Neural progenitor cell (in vitro differentiated cells): ENCODE measurements around the gene MGLL. TPM values are rescaled to one million over a fixed set of nuclear protein-coding genes. Genes with fewer than 3 reads are reported as not detected.

ENCODE experiments used
- DNase-seq: peaks from one replicate; pipeline ENCODE4 v3.0.0-alpha.2; 2016; ENCODE audit warnings: low spot score
- H2AFZ ChIP-seq: fragments of 200-600 bp; sonication (generic); replicated peaks from 2 replicates; pipeline ENCODE4 v1.6.1; 2016; ENCODE audit warnings: antibody characterized with exemption
- H3F3A ChIP-seq: fragments of 200-600 bp; sonication (generic); 2 replicates; pipeline ENCODE4 v1.6.1; 2016; ENCODE audit warnings: antibody characterized with exemption, low read depth
- H3K27ac ChIP-seq: fragments of 200-600 bp; sonication (generic); 2 replicates; pipeline ENCODE4 v1.5.1; 2016; ENCODE audit warnings: mild to moderate bottlenecking
- H3K27me3 ChIP-seq: fragments of 200-600 bp; sonication (generic); 2 replicates; pipeline ENCODE4 v1.6.1; 2016; ENCODE audit warnings: mild to moderate bottlenecking, moderate library complexity
- H3K36me3 ChIP-seq: fragments of 200-600 bp; sonication (generic); 2 replicates; pipeline ENCODE4 v1.5.1; 2016
- H3K4me1 ChIP-seq: fragments of 200-600 bp; sonication (generic); 2 replicates; pipeline ENCODE4 v1.6.1; 2016; ENCODE audit warnings: mixed run types
- H3K4me2 ChIP-seq: fragments of 200-600 bp; sonication (generic); 2 replicates; pipeline ENCODE4 v1.6.1; 2016
- H3K4me3 ChIP-seq: fragments of 200-600 bp; sonication (generic); 2 replicates; pipeline ENCODE4 v1.5.1; 2016
- H3K79me2 ChIP-seq: fragments of 200-600 bp; sonication (generic); 2 replicates; pipeline ENCODE4 v1.6.1; 2016; ENCODE audit warnings: low read depth
- H3K9ac ChIP-seq: fragments of 200-600 bp; sonication (generic); 2 replicates; pipeline ENCODE4 v1.6.1; 2016
- H3K9me3 ChIP-seq: fragments of 200-600 bp; sonication (generic); 2 replicates; pipeline ENCODE4 v1.5.1; 2016; ENCODE audit warnings: low read depth
- H4K20me1 ChIP-seq: fragments of 200-600 bp; sonication (generic); 2 replicates; pipeline ENCODE4 v1.6.1; 2016; ENCODE audit warnings: low read depth
- H3K27ac Mint-ChIP-seq: 3 replicates; pipeline ENCODE4 v1.8.0; 2021; ENCODE audit warnings: mixed read lengths
- H3K27me3 Mint-ChIP-seq: 2 replicates; pipeline ENCODE4 v1.8.0; 2022; ENCODE audit warnings: low read depth, mild to moderate bottlenecking, inconsistent platforms, moderate library complexity, mixed read lengths; ENCODE audit not compliant: insufficient read depth
- H3K36me3 Mint-ChIP-seq: 3 replicates; pipeline ENCODE4 v1.8.0; 2021; ENCODE audit warnings: mixed read lengths
- H3K4me1 Mint-ChIP-seq: 3 replicates; pipeline ENCODE4 v1.8.0; 2021; ENCODE audit warnings: mixed read lengths
- H3K4me3 Mint-ChIP-seq: 3 replicates; pipeline ENCODE4 v1.8.0; 2021; ENCODE audit warnings: mild to moderate bottlenecking, moderate library complexity, mixed read lengths
- H3K9me3 Mint-ChIP-seq: 3 replicates; pipeline ENCODE4 v1.8.0; 2020; ENCODE audit warnings: mixed read lengths
- CTCF ChIP-seq: fragments of 200-600 bp; sonication (generic); IDR thresholded peaks from 2 replicates; pipeline ENCODE4 v1.5.1; 2017; ENCODE audit warnings: antibody characterized with exemption, mild to moderate bottlenecking
- EZH2 ChIP-seq: fragments of 200-600 bp; sonication (generic); IDR thresholded peaks from 2 replicates; pipeline ENCODE4 v1.6.1; 2017; ENCODE audit warnings: antibody characterized with exemption, mild to moderate bottlenecking, moderate library complexity
- EZH2phosphoT487 ChIP-seq: fragments of 200-600 bp; sonication (generic); IDR thresholded peaks from 2 replicates; pipeline ENCODE4 v1.6.1; 2017; ENCODE audit warnings: antibody characterized with exemption
- total RNA-seq: library from RNA; depleted of rRNA; stranded (reverse); fragments of >200 nt; gene quantifications from 2 replicates; pipeline ENCODE4 v1.2.3, GENCODE V29; 2015; ENCODE audit warnings: low replicate concordance

Gene MGLL
- total RNA-seq, 1 donor from 2014 or later = 0.15 TPM

DNA sequence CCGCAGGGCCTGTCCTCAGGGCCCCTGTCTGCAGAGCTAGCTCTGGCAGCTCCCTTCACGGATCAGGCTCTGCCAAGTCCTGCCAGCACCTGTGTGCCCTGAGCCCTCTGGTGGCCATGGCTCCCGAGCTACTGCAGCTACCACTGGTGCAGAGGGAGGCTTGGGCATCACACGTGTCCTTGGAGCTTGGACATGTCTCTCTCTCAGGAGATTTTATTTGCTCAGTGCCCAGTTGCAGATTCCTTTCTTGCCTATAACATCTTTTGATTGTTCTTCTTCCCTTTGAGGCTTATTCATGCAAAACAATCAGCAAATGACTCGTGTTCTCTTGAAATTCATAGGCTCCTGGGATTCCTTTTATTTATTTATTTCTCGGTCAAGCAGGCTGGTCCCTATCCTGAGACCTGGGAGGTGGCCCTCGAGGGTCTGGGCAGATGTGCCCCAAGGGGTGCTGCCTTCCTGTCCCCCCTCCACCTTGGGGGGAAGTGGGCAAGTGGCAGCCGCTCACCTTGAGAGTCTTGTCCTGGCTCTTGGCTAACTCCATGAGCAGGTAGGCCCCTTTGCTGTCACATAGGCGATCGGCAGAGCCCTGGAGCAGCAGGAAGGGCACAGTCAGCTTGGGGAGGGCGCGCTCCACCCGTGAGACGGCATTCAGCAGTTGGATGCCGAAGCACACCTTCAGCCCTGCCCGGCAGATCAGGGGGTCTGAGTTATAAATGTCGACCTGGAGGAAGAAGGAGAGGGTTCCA is 127.7 kb downstream of the MGLL start:
- Histone ChIP-seq H3K4me3 (no peak overlapping the region), H3K9me3 (no peaks in the 10 kb centered on the region), H3K4me1 (peaks cover 11% of the 10 kb centered on the region), H3F3A (peaks cover under 1% of the 10 kb centered on the region), H2AFZ (no peak overlapping the region), H3K4me2 (no peak overlapping the region), H4K20me1 (no peaks in the 10 kb centered on the region), H3K27me3 (no peaks in the 10 kb centered on the region), H3K36me3 (no peaks in the 10 kb centered on the region), H3K9ac (no peak overlapping the region), H3K27ac (no peak overlapping the region), H3K79me2 (no peaks in the 10 kb centered on the region)
- no peak for TF ChIP-seq EZH2
- peak; percentile 37 for TF ChIP-seq CTCF
- H3K27me3 Mint-ChIP-seq = peaks cover 11% of the 10 kb centered on the region
- H3K36me3 Mint-ChIP-seq = no peaks in the 10 kb centered on the region
- peak; percentile 51 for DNase-seq
- no peak overlapping the region for H3K4me3 Mint-ChIP-seq
- H3K27ac Mint-ChIP-seq = peak overlapping the region; percentile 46
- peaks cover 23% of the 10 kb centered on the region for H3K4me1 Mint-ChIP-seq
- H3K9me3 Mint-ChIP-seq = no peaks in the 10 kb centered on the region

- H3K9me3 Mint-ChIP-seq = no peaks in the 10 kb centered on the region
- no peak overlapping the region for H3K27ac Mint-ChIP-seq
Measured at GRCh38 chr3:127693336-127693843, 128.9 kb downstream of the MGLL start.

DNA sequence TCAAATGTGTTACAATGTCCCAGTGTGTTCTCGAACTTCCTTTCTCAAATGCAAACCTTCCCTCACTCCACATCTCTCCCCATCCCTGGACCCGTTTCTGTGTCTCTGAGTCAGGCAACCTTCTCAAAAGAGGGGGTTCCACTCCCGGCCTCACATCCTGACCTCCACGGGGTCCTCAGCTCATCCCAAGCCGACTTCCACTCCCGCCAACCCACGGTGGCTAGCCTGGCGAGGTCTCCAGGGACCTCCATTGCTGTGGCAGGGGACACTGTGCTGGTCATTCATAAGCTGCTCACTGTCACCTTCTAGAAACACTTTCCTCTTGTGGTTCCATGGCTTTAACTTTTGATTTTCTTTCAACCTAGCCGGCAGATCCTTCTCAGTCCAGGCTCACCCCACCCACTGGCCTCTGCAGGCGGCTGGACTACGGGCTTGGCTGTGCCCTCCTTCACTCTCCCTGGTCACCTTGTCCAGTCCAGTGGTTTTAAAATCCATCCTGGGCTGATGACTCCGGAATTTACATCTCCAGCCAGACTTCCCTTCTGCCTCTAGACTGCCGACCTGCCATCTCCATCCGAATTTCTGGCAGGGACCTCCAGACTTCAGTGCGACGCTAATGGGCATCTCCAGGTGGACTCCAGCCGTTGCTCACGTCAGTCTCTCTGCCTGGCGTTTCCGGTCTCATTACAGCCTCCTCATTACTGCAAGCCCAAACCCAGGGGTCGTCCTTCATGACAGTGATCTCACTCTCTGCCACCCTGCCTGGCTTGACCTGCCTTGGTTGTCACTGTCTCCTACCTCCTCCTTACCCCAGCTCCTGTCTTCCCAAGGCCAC is 129.6 kb downstream of the MGLL start:
- H3K36me3 ChIP-seq = no peaks in the 10 kb centered on the region
- H4K20me1 ChIP-seq = no peaks in the 10 kb centered on the region
- Mint-ChIP-seq H3K9me3 (no peaks in the 10 kb centered on the region), H3K4me1 (peaks cover 17% of the 10 kb centered on the region), H3K27ac (peak overlapping the region; percentile 78), H3K27me3 (peaks cover 6% of the 10 kb centered on the region), H3K4me3 (peak overlapping the region; percentile 18), H3K36me3 (no peaks in the 10 kb centered on the region)
- TF ChIP-seq EZH2 (no peak), EZH2phosphoT487 (no peak), CTCF (no peak)
- H3K27ac ChIP-seq = no peak overlapping the region
- H3F3A ChIP-seq = peaks cover 8% of the 10 kb centered on the region
- no peaks in the 10 kb centered on the region for H3K27me3 ChIP-seq
- DNase-seq = no peak
- H3K4me3 ChIP-seq = no peak overlapping the region
- no peak overlapping the region for H3K4me2 ChIP-seq
- H3K9ac ChIP-seq = no peak overlapping the region
- no peaks in the 10 kb centered on the region for H3K9me3 ChIP-seq
- no peak overlapping the region for H2AFZ ChIP-seq
- H3K79me2 ChIP-seq = no peaks in the 10 kb centered on the region
- H3K4me1 ChIP-seq = peaks cover 28% of the 10 kb centered on the region

More at GRCh38 chr3:127693336-127693843, 128.9 kb downstream of the MGLL start:
- H3K79me2 ChIP-seq = no peaks in the 10 kb centered on the region
- H3K27me3 ChIP-seq = no peaks in the 10 kb centered on the region
- peaks cover 8% of the 10 kb centered on the region for H3F3A ChIP-seq
- H3K36me3 ChIP-seq = no peaks in the 10 kb centered on the region
- H3K4me3 ChIP-seq = no peak overlapping the region
- H3K4me1 ChIP-seq = peaks cover 24% of the 10 kb centered on the region
- no peak overlapping the region for H2AFZ ChIP-seq
- Mint-ChIP-seq H3K27me3 (peaks cover 6% of the 10 kb centered on the region), H3K4me1 (peaks cover 23% of the 10 kb centered on the region), H3K4me3 (no peak overlapping the region), H3K36me3 (no peaks in the 10 kb centered on the region)
- H3K9me3 ChIP-seq = no peaks in the 10 kb centered on the region
- H3K9ac ChIP-seq = no peak overlapping the region
- H3K27ac ChIP-seq = no peak overlapping the region
- H3K4me2 ChIP-seq = no peak overlapping the region
- DNase-seq = no peak
- no peaks in the 10 kb centered on the region for H4K20me1 ChIP-seq
- TF ChIP-seq EZH2 (no peak), CTCF (no peak), EZH2phosphoT487 (no peak)
